ENCODE results near the gene CDC42SE1.

The CDC42SE1 gene

DNA sequence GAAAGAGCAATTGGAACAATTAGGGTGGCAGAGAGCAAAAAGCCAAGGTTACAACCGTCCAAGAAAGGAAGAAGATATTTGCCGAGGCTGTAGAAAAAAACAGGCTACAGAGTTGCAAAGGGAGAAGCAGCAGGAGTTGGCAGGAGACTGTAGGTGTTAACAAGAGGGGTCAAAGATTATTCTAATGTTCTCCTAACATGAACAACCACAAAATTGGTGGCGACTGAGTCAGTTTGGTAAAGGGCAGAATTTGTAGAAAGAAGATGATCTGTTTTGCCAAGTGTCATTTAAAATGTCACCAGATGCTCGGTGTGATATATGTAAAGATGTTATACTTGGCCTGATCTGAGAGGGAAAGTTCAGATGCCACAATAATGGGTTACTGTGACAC lies 51.6 kb downstream of the CDC42SE1 start:
- no peak for DNase-seq

DNA sequence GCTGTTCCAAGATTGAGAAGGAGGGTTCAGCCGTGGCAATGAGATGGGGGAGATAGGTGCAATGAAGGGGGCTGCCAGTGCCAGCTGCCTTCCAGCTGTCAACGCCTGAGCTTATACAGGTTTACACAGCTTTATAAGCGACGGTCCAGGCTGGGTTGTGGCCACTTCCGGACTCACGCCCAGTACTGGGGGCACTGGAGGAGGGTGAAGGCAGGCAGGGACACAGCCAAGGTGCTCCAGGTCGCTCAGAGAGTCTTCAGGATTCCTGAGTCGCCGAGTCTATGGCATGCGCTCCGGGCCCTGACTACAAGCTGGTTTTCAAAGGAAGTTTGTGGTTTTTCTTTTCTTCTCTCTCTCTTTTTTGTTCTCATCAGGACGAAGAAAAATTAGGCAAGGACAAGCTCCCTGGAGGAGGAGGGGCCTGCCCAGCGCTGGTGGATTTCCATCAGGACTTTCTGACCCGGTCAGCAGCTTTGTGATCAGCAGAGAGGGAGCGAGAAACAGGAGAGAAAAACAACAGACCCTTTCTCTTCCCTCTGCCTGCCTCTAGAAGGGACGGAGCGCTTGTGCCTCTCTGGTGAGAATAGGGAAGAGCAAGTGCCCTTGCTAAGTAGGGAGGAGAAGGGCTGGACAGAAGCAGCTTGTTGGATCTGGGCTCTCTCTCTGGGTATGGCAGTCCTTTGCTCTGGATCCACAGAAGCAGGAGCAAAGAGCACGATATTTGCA lies 52.9 kb downstream of the CDC42SE1 start, which contains the start of gene MINDY1:
Gene MINDY1 (minus strand): TSS at position 576 of the 726 bp plus-strand sequence. CDS start 4,285 bp downstream, outside the sequence.
- DNase-seq, result peak; percentile 40

DNA sequence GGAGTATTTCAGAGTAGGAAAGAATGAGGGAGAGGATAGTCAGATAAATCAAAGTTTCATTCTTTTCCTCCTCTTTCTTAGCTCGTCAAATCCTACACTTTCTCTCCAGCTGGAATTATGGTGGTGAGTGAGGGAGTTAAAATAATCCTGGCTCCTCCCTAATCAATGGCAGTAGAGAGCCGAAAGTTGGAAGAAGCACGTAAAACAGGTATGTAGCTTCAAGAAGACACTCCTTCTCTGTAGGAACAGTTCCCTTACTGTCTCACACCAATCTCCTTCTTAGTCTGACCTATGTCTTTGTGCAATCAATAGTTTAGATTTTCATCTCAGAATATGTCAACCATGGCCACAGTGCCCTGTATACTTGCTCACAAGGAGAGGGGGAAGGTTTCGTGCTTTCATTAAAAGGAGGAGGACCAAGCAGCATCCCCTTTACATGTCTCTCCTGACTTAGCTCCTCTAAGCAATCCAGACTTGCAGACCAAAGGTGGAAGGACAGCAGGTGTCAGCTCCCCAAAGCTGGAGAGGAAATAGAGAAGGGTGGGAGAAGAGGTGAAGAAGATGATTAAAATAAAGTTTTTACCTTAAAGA lies 53.6 kb downstream of the CDC42SE1 start:
- DNase-seq, result no peak

DNA sequence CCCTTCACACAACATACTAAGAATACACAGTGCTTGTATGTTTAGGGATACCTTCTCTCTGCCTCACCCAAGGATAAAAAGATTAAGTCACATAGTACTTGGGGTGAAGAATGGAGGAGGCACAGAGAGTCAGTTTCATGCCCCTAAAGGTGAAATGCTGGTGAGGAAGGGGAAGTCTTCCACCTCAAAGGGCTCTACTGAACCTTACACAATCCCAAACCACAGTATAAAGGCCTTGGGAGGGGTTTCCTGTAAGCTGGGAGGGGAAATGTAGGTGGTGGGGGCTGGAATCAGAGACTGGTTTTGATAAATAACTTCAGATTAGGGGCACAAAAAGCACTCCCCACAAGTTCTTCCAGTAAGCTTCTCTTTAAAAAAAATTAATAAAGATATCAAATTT lies 56.2 kb downstream of the CDC42SE1 start:
- DNase-seq, result no peak

DNA sequence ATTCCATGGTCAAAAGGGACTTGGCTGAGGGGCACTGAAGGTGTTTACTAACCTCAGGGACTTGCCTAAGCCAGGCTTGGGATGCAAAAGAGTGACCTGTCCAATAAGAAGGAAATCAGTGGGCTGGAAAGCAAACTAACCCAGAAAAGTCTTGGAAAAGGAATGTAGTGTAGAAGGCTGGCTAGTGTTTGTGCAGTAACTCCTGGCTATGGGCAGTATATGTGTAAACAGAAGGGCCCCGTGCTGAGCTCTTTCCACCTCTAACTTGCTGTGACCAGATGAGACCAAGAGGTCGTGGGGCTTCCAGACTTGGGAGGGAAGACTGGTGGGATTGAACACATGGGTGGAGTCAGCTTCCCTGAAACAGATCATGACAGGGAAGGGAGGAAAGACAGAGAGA lies 56.8 kb downstream of the CDC42SE1 start:
- no peak for DNase-seq

DNA sequence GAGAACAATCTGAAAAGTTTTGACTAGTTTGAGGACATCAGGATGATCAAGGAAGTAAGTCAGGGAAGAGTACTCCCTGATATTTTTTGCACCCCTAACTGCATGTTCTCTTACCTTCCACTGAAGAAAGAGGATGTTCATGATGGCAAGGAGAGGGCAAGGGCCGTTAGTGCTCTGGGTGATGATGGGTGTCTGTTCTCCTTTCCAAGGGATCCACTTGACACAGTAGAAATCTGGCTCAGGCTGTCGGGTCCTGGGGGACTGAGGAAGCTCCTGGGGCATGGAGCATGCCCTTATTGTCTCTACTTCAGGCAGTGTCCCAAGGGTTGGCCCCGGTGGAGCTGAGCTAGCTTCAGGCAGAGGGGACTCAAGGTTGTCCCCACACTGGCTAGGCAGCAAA lies 57.4 kb downstream of the CDC42SE1 start:
- no peak for DNase-seq

DNA sequence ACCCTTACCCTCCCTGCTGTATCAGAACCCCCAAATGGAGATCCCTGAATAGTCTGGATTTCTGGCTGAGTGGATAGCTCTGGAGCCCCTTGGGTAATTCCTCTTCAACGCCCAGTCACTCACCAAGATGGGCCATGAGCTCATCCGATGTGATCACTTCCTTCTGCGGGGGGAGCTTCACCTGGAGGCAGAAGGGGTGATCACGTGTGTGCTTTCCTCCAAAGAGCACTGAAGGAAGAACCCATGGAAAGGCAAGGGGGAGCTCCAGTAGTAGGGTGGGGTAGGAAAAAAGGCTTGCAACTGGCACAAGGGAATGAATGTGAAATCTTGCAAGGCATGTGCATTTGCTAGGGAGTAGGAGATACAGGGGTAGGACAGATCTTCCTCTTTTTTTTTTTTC lies 57.8 kb downstream of the CDC42SE1 start:
- no peak for DNase-seq

Data from activated CD4-positive, CD25-positive, alpha-beta regulatory T cell treated with anti-CD3 and anti-CD28 coated beads, Interleukin-2, amount 50 U/mL, for 72 hours (primary cell).